GM21390 (cell line): Measurements from ENCODE around the gene LRAT.

Source experiments
- ATAC-seq: cut with Tn5 transposase; IDR thresholded peaks from one replicate; pipeline ENCODE4 v1.9.1; 2021; ENCODE audit not compliant: unreplicated experiment

The LRAT gene

DNA sequence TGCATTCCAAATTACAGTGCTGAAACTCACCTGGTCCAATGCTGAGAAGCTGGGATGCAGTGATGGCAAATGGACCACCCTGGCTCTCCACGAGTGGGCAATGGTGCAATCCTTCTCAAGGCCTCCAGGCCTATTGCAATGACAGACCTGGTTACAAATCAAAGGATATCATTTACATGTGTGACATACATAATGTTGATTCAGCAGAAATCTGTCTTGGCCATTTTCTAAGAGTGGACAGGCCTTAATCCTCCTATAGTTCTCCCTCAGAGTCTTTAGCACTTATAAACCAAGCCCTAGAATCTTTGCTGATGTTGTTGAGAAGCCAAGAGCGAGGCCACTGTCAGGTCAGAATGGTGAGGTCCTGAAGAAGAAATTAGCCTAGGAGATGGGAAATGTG, 17.1 kb downstream of the LRAT start:
- ATAC-seq: no peak

DNA sequence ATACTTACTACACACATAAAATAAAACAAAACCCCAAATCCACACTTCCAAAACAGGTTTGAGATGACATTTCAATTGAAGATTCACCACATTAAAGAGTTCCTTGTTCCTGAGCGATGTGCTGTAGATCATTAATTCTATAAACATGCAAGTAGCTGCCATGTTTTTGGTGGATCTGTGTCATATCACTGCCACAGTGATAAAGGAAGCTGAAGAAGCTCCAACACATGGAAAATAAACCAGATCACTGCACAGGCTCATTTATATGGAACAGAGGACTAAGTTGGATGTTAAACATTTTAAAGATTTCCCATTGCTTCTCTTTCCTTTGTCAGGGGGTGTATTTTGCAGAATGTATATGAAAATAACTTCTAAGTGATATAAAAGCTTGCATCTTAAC, 34.5 kb downstream of the LRAT start:
- no peak for ATAC-seq

DNA sequence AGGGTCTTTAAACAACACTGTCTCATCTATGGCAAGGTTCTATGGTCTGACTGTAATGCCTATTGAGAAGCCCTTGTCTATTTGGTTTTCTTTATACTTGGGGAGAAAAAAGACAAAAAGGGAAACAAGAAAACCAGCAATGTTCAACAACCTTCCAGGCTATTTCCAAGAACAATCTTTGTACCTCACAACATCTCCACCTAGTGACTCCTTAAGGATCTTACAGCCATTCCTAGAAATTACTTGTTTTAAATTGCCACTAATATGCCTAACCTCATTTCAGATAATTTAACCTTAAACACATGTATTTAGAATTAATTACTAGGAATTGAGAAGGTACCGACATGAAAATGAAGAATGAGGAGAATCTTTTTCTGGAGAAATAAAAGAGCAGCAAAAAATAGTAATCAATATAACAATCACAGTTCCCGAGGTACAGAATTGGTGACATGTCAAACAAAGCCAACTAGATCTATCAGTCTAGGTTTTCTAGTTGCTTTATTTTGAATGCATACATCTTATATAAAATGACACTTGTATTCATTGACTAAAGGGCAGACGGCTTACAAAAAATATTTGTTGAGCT, 35.7 kb downstream of the LRAT start:
- no peak for ATAC-seq

DNA sequence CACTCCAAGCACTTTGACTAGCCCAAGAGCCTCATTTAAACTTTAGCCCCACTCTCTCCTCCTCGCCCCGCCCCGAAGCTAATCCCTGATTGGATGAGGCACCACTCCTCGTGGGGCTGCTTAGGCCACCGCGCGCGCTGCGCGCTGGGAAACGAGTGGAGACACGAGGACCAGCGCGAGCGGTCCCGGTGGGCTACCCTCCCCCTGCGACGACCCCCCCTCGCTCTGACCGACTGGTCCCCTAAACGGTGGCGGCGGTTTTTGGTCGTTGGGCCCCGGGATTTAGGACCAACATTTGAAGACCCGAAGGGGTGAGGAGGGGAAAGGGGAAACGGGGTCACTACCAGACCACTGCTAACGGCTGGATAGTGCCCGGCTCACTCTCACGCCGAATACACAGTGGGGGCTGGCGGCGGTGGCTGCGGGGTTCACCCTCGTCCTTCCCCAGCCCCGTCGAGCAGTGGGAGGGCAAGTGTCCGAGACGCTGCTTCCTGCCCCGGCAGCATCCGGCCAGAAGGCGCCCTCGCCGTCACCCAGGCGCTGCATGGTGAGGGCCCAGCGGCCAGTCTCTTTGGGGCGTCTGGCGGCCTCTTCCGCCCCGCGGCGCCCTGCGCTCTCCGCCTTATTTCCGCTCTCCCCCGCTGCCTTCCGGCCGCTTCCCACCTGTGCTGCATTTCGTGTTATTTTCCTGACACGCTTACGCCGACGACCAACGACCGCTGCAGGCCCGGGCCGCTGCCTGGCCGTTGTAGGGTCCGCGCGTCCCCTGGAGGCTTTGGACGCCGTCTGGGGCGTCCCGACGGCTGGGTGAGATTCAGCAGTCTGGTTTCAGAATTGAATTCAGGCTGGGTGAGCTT, 37.6 kb downstream of the LRAT start, which contains the start of gene RBM46:
TSS of gene RBM46 (plus strand) at position 147 of the 857 bp plus-strand sequence. CDS start 15,481 bp downstream, outside the sequence.
- ATAC-seq: no peak

DNA sequence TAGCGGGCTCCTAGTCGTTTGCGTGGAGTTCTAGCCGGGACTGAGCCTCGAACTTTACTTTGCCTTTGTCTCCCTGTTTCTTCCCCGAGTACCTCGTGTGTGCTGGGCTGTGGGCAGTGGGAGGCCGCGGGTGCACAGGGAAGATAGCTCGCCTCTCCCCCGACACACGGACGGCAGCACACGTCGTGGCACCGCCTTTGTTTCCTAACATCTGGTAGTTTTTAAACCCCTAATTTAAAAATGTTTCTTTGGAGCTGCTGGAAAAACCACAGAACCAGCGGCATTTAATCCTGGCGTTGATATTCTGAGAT, 38.1 kb downstream of the LRAT start:
- ATAC-seq: no peak
